Common myeloid progenitor, CD34-positive (primary cell): ENCODE data around the gene CEP55.

Source experiments
- CTCF ChIA-PET: fragments of 350-600 bp; sonication (Branson Sonifier 250); formaldehyde crosslinking; loops from one replicate; lab custom pipeline; 2021; ENCODE audit warnings: antibody characterized with exemption; lab: Charles Lee
- POLR2A ChIA-PET: fragments of 350-600 bp; sonication (Branson Sonifier 250); formaldehyde crosslinking; loops from one replicate; lab custom pipeline; 2021; ENCODE audit warnings: antibody characterized with exemption; lab: Charles Lee
- DNase-seq, 3 donors: peaks; one replicate each; pipeline versions ENCODE4 v3.0.0 to v3.0.0-alpha.2; 2013
- H3K27ac ChIP-seq, 2 experiments: 1 replicate in 1 of 2; 2 replicates in 1 of 2; pipeline ENCODE4 v1.7.0; 2013; ENCODE audit warnings: inconsistent platforms in 2 of 2, low read length in 2 of 2, mild to moderate bottlenecking in 2 of 2, low read depth in 1 of 2, moderate library complexity in 1 of 2; ENCODE audit not compliant: severe bottlenecking in 2 of 2, insufficient read depth in 1 of 2, poor library complexity in 1 of 2
- H3K27me3 ChIP-seq, 5 experiments: replicated peaks in 2 of 5; 1 replicate in 3 of 5; 2 replicates in 2 of 5; pipeline versions ENCODE4 v1.6.1 to v1.7.0; 2013; ENCODE audit warnings: low read length in 4 of 5, mild to moderate bottlenecking in 2 of 5, moderate library complexity in 2 of 5, inconsistent platforms in 1 of 5; ENCODE audit not compliant: insufficient read depth in 5 of 5, control insufficient read depth in 4 of 5
- H3K36me3 ChIP-seq, 4 experiments: 1 replicate in 2 of 4; 2 replicates in 2 of 4; pipeline versions ENCODE4 v1.6.1 to v1.7.0; 2013; ENCODE audit warnings: low read length in 3 of 4, control low read depth in 1 of 4, mild to moderate bottlenecking in 1 of 4; ENCODE audit not compliant: control insufficient read depth in 4 of 4, insufficient read depth in 4 of 4
- H3K4me1 ChIP-seq, 4 experiments: 1 replicate in 3 of 4; 2 replicates in 1 of 4; pipeline versions ENCODE4 v1.6.1 to v1.7.1; 2013; ENCODE audit warnings: low read length in 3 of 4, mild to moderate bottlenecking in 3 of 4, control low read depth in 1 of 4, inconsistent platforms in 1 of 4, moderate library complexity in 1 of 4; ENCODE audit not compliant: control insufficient read depth in 4 of 4, insufficient read depth in 4 of 4; ENCODE audit errors: control extremely low read depth in 1 of 4
- H3K4me3 ChIP-seq, 7 experiments: 1 replicate in 4 of 7; 2 replicates in 3 of 7; pipeline versions ENCODE4 v1.5.1 to v1.7.0; 2013; ENCODE audit warnings: mild to moderate bottlenecking in 7 of 7, low read length in 6 of 7, moderate library complexity in 6 of 7, inconsistent platforms in 2 of 7, low read depth in 2 of 7, control low read depth in 1 of 7; ENCODE audit not compliant: insufficient read depth in 4 of 7, control insufficient read depth in 1 of 7; ENCODE audit errors: extremely low read depth in 1 of 7
- H3K9me3 ChIP-seq, 5 experiments: 1 replicate in 4 of 5; 2 replicates in 1 of 5; pipeline versions ENCODE4 v1.6.1 to v1.7.1; 2013; ENCODE audit warnings: low read length in 4 of 5, mild to moderate bottlenecking in 2 of 5, inconsistent platforms in 1 of 5, low read depth in 1 of 5, moderate library complexity in 1 of 5; ENCODE audit not compliant: control insufficient read depth in 4 of 5, insufficient read depth in 2 of 5; ENCODE audit errors: control extremely low read depth in 1 of 5
- WGBS: methylation state at CpG from one replicate; pipeline ENCODE4 v1.1.5; 2013; ENCODE audit not compliant: insufficient coverage; 5-methylcytosine and 5-hydroxymethylcytosine counted together

Gene CEP55

DNA sequence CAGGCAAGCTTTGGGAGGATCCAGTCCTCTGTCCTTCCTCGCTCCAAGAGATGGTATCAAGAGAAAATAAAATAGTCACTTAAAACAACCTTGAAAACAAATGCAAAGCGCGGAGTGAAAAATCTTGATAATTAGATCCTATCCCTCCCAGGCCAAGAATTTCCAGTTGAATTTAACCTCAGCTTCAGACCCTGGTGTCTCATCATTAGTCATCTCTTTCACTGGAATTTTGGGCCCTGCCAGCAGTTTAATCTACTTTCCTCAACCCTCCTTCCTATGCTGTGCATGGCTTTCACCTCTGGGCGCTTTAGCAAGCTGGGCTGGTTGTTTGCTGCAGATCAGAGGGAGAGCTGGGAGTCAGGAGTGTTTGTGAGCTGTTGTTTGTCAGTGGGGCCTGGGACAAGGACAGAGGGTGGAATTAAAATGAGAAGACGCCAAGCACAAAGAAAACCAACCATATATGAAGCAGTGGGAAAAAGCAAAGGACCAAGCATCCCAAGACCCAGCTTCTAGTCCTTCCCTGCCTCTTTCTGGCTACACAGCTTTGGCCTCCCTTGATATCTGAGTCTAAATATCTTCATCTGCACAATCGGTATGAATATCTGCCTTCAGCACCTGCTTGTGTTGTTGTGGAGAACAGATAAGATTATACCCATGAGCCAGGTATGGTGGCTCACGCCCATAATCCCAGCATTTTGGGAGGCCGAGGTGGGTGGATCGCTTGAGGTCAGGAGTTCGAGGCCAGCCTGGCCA lies 27.8 kb upstream of the CEP55 start:
- ChIA-PET CTCF (interaction anchor here (0.6 to 2.9 kb wide), 4 partner anchors 14 to 93 kb away, joined by 3 to 7 read pairs (median 3); partner anchors contain the start of gene MYOF), POLR2A (no interaction called here)
- H3K27ac ChIP-seq: no peak overlapping the region
- H3K27me3 ChIP-seq: no peaks in the 10 kb centered on the region
- peaks cover 0 to 18% (median under 1%) of the 10 kb centered on the region in 4 experiments for H3K4me1 ChIP-seq
- no peak overlapping the region for H3K4me3 ChIP-seq
- DNase-seq: no peak
- H3K9me3 ChIP-seq: no peaks in the 10 kb centered on the region
- H3K36me3 ChIP-seq: no peaks in the 10 kb centered on the region
- 69% methylated on average over 2 of the region's 10 CpGs for WGBS

DNA sequence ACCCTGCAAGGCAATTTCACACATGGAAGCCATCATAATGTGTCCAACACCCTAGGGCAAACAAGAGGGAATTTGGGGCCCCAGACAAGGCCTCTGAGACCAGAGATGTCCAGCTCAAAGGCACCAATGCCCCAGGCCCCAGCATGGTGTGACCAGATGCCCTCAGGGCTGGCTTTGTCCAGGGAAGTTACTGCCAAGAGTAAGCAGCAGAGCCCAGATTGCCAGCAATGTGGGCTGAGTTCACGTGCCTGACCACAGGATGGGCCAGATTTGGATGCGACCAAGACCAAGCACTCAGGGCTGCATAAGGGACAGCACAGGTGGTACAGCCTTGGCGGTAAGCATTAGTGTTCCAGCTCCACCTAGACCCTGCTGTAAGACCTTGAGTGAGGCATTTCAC lies 27.0 kb upstream of the CEP55 start:
- Histone ChIP-seq H3K9me3 (no peaks in the 10 kb centered on the region), H3K27me3 (no peaks in the 10 kb centered on the region), H3K4me1 (peaks cover 0 to 10% (median 0%) of the 10 kb centered on the region in 4 experiments), H3K4me3 (no peak overlapping the region), H3K36me3 (no peaks in the 10 kb centered on the region), H3K27ac (no peak overlapping the region)
- 89% methylated on average over 3 of the region's 3 CpGs for WGBS
- POLR2A ChIA-PET: no interaction called here
- CTCF ChIA-PET: interaction anchor here (1.0 to 2.9 kb wide), 2 partner anchors 13 to 93 kb away, joined by 3 to 7 read pairs; partner anchors contain the start of gene MYOF
- no peak for DNase-seq

DNA sequence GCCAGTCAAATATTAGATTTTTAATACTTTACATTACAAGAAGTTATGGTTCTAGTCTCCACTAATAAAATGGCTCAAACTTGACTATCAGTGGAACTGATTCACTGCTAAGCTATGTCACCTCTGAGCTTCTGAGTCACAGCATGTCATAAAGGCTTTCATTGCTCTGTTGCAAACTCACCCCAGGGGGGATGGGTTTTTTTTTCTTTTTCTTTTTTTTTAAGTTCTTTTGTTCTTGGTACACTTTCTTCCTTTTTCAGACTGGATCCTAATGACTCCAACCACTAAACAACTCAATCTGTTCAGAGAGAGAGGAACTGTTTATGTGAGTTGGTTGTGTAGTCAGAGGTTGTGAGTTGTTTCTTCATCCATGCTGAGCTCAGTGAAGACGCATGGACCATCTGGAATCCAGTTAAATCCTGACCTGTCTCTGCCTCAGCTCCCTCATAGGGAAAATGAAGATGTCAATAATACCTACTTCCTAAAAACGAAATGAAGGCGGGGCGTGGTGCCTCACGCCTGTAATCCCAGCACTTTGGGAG lies 25.2 kb upstream of the CEP55 start:
- peaks cover 0 to 3% (median 0%) of the 10 kb centered on the region in 4 experiments for H3K4me1 ChIP-seq

DNA sequence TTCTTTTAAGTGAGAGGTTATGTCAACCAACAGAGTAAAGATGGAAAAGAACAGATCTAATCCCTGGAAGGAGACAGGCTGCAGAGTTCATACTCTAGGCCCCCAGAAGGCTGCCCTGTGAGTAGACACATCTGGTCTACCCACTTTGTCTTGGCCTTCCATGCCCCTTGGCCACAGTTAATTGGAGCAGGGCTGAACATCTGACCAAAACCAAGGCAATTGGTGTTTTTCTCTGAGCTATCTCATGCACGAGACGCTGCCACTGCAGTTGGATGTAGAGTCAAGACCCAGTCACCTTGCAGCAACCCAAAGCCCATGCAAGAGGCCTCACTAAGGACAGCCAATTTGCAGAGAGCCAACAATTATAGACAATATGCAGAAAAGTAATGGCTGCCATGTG lies 23.3 kb upstream of the CEP55 start:
- Histone ChIP-seq H3K4me1 (peaks cover 0 to 7% (median 0%) of the 10 kb centered on the region in 4 experiments), H3K9me3 (no peaks in the 10 kb centered on the region), H3K36me3 (no peaks in the 10 kb centered on the region), H3K27ac (no peak overlapping the region), H3K27me3 (no peaks in the 10 kb centered on the region), H3K4me3 (no peak overlapping the region)
- CTCF ChIA-PET: interaction anchor here (1.2 to 22.8 kb wide), 3 partner anchors 10 to 98 kb away, joined by 3 to 375 read pairs (median 10); partner anchors contain the start of gene MYOF
- POLR2A ChIA-PET: no interaction called here
- no peak for DNase-seq
- 100% methylated on average over 2 of the region's 2 CpGs for WGBS

More for the DNA sequence above, 25.2 kb upstream of the CEP55 start:
- Histone ChIP-seq H3K27ac (no peak overlapping the region), H3K36me3 (no peaks in the 10 kb centered on the region), H3K27me3 (no peaks in the 10 kb centered on the region), H3K9me3 (no peaks in the 10 kb centered on the region), H3K4me3 (no peak overlapping the region)
- ChIA-PET CTCF (interaction anchor here (0.6 to 22.8 kb wide), 4 partner anchors 11 to 96 kb away, joined by 3 to 375 read pairs (median 8); partner anchors contain the start of gene MYOF), POLR2A (no interaction called here)
- DNase-seq: peak in 2 of 3 donors; percentile 11 to 15
- WGBS: 95% methylated on average over 3 of the region's 5 CpGs

DNA sequence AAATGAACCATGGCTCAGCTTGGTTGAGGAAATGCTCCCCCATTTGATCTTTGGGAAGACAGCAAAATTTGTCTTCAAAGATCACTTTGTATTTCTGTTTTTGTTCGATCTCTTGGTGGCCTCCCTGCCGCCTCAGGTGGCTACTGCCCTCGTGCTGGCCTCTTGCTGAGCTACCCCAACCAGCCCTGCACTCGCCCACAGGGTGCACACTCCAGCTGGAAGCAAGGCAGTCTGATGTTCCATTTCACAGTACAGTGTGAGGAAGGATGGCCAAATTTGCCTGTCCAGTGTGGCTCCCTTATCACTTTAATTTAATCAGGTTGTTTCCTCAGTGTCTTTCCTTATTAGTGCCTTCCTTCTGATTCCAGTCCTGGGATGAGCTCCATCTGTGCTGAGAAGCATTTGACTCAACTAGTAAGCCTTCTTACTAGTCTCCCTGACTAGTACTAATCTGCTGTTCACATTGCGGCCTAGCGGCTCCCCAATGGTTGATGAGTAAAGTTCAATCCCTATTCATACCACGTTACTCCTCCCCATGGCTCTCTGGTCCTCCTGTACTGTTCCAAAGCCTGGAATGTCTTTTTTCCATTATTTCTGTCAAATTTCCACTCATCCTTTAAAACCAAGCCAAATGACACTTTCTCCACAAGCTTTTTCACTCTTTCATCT lies 22.5 kb upstream of the CEP55 start:
- CTCF ChIA-PET: interaction anchor here (1.2 to 22.8 kb wide), 3 partner anchors 9 to 99 kb away, joined by 3 to 375 read pairs (median 10); partner anchors contain the start of gene MYOF
- H3K27me3 ChIP-seq: no peaks in the 10 kb centered on the region
- WGBS: 76% methylated on average over 5 of the region's 7 CpGs
- DNase-seq: no peak
- H3K9me3 ChIP-seq: no peaks in the 10 kb centered on the region
- H3K4me1 ChIP-seq: peaks cover 0 to 7% (median 0%) of the 10 kb centered on the region in 4 experiments
- POLR2A ChIA-PET: no interaction called here
- H3K27ac ChIP-seq: no peak overlapping the region
- H3K36me3 ChIP-seq: no peaks in the 10 kb centered on the region
- no peak overlapping the region for H3K4me3 ChIP-seq

DNA sequence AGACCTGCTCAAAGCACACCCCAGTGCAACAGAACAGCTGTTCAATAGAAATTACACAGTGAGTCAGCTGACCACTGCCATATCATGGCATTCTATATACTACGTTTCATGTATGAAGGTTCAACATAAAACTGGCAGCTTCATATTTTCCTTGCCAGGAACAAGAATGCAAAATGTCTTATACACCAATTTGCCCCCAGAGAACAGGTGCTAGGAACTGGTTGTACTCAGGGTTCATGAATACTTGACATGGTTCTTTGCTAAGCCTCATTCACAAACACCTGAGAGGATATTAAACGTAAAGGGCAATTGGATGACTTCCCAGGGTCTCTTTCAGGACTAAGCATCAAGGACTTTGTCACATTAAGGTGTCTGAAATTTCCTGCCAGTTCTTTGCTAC lies 21.2 kb upstream of the CEP55 start:
- POLR2A ChIA-PET: no interaction called here
- no peaks in the 10 kb centered on the region for H3K36me3 ChIP-seq
- H3K4me1 ChIP-seq: peaks cover 0 to 7% (median 0%) of the 10 kb centered on the region in 4 experiments
- CTCF ChIA-PET: interaction anchor here (0.8 to 22.8 kb wide), 4 partner anchors 41 to 359 kb away, joined by 3 to 375 read pairs (median 4); no protein-coding TSS in a partner anchor
- H3K27me3 ChIP-seq: no peaks in the 10 kb centered on the region
- H3K27ac ChIP-seq: no peak overlapping the region
- H3K4me3 ChIP-seq: no peak overlapping the region
- DNase-seq: no peak
- WGBS: 100% methylated on average over 2 of the region's 2 CpGs
- H3K9me3 ChIP-seq: no peaks in the 10 kb centered on the region
